Brain pericyte (primary cell): ENCODE data around the gene DNPEP.

Experiments
- DNase-seq: peaks from one replicate; pipeline ENCODE4 v3.0.0-alpha.2; 2012; ENCODE audit warnings: low read depth, low spot score

Gene DNPEP

GRCh38 chr2:219387306-219388120 is at the start of gene DNPEP:
TSS of gene DNPEP (minus strand) at chr2:219387912. CDS start at chr2:219387794, 118 bp downstream.
- peak; percentile 52 for DNase-seq

DNA sequence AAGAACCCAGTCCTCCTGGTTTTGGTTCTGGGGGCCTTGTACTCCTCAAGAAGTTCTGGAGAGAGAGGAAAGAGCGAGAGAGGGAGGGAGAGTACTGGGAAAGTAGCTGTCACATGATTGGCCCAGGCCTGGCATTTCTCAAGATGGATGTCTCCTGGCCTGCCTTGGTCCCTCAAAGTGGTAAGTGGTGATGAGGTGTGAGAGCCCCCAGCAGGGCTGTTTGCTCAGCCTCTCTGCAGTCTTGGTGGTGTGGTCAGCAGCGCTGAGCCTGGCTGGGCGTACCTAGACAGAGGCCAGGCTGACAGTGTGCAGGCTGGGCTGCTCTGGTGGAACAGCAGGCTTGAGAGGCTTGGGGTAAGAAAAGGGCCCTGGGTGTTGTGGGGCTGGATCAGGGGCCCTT is 49.4 kb upstream of the DNPEP start:
- DNase-seq = no peak

DNA sequence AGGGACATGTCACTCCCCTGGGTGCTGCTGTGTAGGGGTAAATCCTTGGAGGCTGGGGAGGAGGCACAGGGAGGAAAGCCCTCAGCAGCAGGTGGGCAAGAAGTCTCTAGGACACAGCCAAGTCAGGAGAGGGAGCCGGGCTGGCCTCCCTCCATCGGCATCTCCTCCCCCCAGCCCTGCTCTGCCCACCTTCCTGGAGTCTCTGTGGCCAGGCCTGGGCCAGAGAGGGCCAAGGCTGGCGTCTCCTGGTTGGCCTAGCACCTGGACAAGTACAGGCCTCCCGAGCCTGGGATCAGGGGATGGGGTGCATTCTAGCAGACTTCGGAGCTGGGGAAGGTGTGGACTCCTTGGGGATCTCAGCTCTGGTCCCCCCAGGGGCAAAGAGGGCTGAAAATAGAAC is 48.8 kb upstream of the DNPEP start:
- DNase-seq = no peak

GRCh38 chr2:219435701-219436100 is 48.0 kb upstream of the DNPEP start:
- no peak for DNase-seq

- no peak for DNase-seq
These were observed 47.2 kb upstream of the DNPEP start, which contains the start of gene SPEG for GRCh38 chr2:219434718-219435525. TSS of gene SPEG (plus strand) at chr2:219434843. CDS start at chr2:219434978, 135 bp downstream.

DNA sequence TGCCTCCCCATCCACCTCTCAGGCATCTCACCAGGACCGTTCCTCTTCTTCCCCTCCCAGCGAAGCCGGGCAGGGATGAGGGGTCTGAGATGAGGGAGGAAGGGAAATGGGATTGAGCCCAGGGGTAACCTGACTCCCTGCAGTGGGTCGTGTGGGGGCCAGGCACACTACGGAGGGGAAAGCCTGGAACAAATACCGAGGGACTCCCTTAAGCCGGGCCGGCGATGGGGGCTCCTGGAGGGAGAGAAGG is 46.7 kb upstream of the DNPEP start:
- no peak for DNase-seq

DNA sequence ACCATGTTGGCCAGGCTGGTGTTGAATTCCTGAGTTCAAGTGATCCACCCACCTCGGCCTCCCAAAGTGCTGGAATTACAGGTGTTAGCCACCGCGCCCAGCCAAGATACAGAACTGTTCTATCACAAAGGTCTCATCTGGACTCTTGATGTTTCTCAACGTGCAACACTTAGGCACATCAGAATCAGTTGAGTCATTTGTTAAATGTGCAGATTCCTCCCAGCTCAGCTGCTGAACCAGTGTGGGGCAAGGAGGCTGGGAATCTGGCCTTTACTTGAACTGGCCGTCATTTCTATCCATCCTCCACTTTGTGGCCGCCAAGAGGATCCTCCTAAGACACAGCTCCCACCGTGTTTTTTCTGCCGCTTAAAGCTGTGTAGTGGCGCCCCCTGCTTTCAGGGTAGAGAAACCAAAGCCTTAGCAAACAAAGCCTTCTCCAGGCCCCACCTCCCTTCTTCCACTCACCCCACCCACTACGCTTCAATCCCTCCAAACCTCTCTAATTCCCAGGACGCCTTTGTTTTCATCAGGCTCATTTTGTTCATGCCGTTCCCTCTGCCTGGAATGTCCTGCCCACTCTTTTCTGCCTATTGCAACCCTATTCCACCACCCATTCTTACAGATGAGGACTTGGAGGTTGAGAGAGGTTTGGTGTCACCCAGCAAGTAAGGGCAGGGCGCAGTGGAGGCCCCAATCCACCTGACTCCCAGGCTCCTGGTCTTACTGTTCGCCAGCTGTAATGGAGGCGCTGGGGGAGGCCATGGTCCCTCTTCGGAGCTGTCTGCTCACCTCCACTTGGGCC is 46.2 kb upstream of the DNPEP start:
- no peak for DNase-seq

DNA sequence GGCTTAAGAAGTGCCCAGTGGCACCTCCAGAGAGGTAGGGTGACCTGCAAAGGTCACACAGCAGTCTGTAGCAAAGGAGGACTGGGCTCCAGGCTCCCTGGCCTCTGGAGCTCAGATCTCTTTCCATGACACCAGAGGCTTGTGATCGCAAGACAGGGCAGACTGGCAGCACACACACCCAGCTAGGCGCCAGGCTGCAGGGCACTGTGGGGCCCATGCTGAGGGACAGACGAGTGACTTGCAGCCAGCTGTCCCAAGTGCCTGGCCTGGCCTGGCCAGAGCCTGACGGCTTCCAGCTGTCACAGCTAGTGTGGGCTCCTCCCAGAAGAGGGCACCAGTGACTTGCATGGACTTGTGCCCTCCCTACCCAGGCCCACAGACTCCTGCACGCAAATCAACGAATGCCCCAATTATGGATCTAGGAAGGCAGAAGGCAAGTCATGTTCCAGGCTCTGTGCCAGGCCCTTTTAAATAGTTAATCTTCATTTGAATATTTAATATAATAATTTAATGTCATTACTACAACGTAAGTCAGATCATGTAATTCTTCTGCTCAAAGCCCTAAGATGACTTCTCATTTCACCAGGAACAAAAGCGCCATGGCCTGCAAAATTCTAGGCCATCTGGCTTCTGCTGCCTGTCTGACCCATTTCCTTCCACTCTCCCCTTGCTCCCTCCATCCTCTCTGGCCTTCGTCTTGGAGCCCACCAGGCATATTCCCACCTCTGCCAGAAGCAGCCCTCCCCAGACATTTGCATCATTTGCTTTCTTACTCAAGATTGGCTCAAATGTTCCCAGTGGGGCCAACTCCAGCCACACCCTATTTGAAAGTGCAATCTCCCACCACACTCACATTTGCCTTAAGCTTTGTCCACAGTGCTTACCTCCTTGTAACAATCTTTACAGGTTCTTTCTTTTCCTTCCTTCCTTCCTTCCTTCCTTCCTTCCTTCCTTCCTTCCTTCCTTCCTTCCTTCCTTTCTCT is 43.2 kb upstream of the DNPEP start:
- no peak for DNase-seq

GRCh38 chr2:219429958-219430606 is 42.4 kb upstream of the DNPEP start:
- DNase-seq = no peak

DNA sequence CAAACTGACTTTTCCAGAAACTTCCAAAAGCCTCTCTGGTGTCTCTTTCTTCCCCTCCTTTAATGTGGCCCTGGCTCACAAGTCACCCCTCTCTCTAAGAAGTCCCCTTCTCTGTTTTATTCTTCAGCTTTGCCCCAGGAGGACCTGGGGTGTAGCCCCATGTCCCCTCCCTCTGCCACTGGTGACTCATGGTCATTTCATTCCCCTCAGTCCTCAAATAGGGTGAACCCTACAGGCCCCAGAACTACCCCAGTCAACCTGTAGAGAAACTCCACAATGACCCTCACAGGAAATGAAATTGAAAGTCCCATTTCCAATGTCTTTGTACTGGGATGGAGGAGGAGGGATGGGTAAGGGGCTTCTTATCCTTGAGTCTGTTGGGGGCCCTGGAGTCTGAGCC is 40.8 kb upstream of the DNPEP start:
- DNase-seq = no peak

- no peak for DNase-seq
These were observed 38.9 kb upstream of the DNPEP start for GRCh38 chr2:219426534-219427136.

GRCh38 chr2:219426068-219426443 is 38.3 kb upstream of the DNPEP start:
- no peak for DNase-seq

- no peak for DNase-seq
These were observed 37.7 kb upstream of the DNPEP start for GRCh38 chr2:219425238-219426067.

DNA sequence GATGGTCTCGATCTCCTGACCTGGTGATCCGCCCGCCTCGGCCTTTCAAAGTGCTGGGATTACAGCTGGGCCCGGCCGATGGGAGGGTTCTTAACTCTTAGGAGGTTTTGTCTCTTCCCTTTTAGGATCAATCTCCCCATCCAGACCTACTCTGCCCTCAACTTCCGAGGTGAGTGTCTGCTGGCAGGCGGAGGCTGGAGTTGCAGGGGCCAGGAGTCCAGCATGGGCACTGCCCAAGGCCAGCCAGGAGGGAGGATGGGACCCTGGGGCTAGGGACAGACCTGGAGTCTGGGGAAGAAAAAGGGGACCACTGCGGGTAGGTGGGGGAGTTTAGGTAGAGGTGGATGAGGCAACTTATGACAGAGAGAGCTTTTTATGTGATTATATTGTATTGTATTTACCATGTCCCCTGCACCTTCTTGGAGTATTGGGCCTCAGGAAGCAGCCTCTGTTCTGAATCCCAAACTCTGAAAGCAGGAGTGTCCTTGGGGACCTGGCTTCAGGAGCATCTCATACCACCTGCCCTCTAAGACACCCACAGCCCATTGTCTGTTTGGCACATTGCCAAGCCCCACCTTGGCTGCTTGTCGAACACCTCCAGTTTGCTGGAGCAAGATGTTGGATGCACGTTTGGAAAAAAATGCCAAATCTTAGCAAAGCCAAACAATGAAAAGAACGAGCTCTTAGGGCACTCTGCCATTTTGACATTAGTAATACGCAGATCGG is 36.1 kb upstream of the DNPEP start:
- DNase-seq = no peak

- no peak for DNase-seq
These were observed 35.3 kb upstream of the DNPEP start for GRCh38 chr2:219422952-219423534.

- DNase-seq = no peak
These were observed 33.6 kb upstream of the DNPEP start for GRCh38 chr2:219421323-219421722.

DNA sequence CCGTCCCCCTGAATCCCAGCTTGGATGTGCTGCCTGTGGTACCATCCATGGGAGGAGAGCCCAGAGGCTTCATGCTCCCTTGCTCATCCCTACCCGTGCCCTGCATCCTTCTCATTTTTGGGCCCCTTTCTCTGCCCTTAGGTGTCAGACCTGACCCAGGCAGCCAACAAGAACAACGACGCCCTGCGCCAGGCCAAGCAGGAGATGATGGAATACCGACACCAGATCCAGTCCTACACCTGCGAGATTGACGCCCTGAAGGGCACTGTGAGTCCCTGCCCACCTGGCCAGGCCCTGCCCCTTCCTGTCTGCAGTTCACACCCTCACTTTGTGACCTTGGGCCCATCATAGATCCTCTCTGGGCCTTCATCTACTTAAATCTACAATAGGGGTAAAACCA is 33.0 kb upstream of the DNPEP start:
- DNase-seq = no peak
